GM23338 (cell line): ENCODE data around the gene TNIP2. TPM values are rescaled to one million over a fixed set of nuclear protein-coding genes. Genes with fewer than 3 reads are reported as not detected.

Experiments
- CREB1 ChIP-seq: fragments of 250-450 bp; sonication (Bioruptor Pico); IDR thresholded peaks from 2 replicates; pipeline ENCODE4 v1.5.0; 2020; ENCODE audit warnings: low read depth, mild to moderate bottlenecking, moderate library complexity
- EZH2 ChIP-seq: fragments of 200-600 bp; sonication (generic); IDR thresholded peaks from one replicate; pipeline ENCODE4 v1.8.0; 2017; ENCODE audit warnings: antibody characterized with exemption, mild to moderate bottlenecking, low read depth; ENCODE audit not compliant: unreplicated experiment
- EZH2phosphoT487 ChIP-seq: fragments of 200-600 bp; sonication (generic); IDR thresholded peaks from one replicate; pipeline ENCODE4 v1.8.1; 2018; ENCODE audit warnings: antibody characterized with exemption; ENCODE audit not compliant: unreplicated experiment
- JUNB ChIP-seq: IDR thresholded peaks from one replicate; pipeline ENCODE4 v1.6.1; 2016; ENCODE audit warnings: antibody characterized with exemption; ENCODE audit not compliant: unreplicated experiment
- NANOG ChIP-seq: IDR thresholded peaks from 2 replicates; pipeline ENCODE4 v1.6.1; 2016; ENCODE audit warnings: antibody characterized with exemption, borderline replicate concordance
- POLR2AphosphoS5 ChIP-seq: IDR thresholded peaks from 2 replicates; pipeline ENCODE4 v1.6.1; 2016; ENCODE audit warnings: antibody characterized with exemption, low read depth
- ZNF114 ChIP-seq: fragments of 250-450 bp; sonication (Bioruptor Pico); IDR thresholded peaks from 2 replicates; pipeline ENCODE4 v1.5.0; 2020; ENCODE audit warnings: mild to moderate bottlenecking, moderate library complexity
- ZNF331 ChIP-seq: fragments of 250-450 bp; sonication (Bioruptor Pico); IDR thresholded peaks from 2 replicates; pipeline ENCODE4 v1.5.0; 2020; ENCODE audit warnings: low read depth, mild to moderate bottlenecking, moderate library complexity
- ZNF462 ChIP-seq: fragments of 250-450 bp; sonication (Bioruptor Pico); IDR thresholded peaks from 2 replicates; pipeline ENCODE4 v1.5.0; 2020; ENCODE audit warnings: mild to moderate bottlenecking, moderate library complexity
- polyA plus RNA-seq: library from polyadenylated mRNA; unstranded; fragments of >200 nt; fragmentation: Nextera tagmentation; extraction: Ambion mirVana; gene quantifications from 2 replicates; pipeline ENCODE4 v1.2.1, GENCODE V29; 2016
- total RNA-seq: library from RNA; depleted of rRNA; stranded (reverse); fragments of >200 nt; shearing (Covaris generic); gene quantifications from 2 replicates; pipeline ENCODE4 v1.2.3, GENCODE V29; 2014
- TF ChIP-seq, protein P1 (sequence below), 2 experiments: fragments of 200-600 bp in 1 of 2; sonication (generic) in 1 of 2; conservative IDR thresholded peaks; 2 replicates each; pipeline versions ENCODE4 v1.5.1 to v1.6.1; 2016 to 2017; ENCODE audit warnings: antibody characterized with exemption in 2 of 2, low read depth in 2 of 2, mild to moderate bottlenecking in 2 of 2, moderate library complexity in 1 of 2

Gene TNIP2
- total and polyA plus RNA-seq, 2 experiments from 2014 or later = 34.8 to 61.4 TPM

- TF ChIP-seq ZNF462 (CRISPR knock-in tag) (no peak), ZNF331 (CRISPR knock-in tag) (no peak), EZH2phosphoT487 (no peak), NANOG (no peak), EZH2 (no peak), ZNF114 (CRISPR knock-in tag) (no peak), POLR2AphosphoS5 (no peak), JUNB (no peak), CREB1 (CRISPR knock-in tag) (no peak)
- TF ChIP-seq, protein P1, sequence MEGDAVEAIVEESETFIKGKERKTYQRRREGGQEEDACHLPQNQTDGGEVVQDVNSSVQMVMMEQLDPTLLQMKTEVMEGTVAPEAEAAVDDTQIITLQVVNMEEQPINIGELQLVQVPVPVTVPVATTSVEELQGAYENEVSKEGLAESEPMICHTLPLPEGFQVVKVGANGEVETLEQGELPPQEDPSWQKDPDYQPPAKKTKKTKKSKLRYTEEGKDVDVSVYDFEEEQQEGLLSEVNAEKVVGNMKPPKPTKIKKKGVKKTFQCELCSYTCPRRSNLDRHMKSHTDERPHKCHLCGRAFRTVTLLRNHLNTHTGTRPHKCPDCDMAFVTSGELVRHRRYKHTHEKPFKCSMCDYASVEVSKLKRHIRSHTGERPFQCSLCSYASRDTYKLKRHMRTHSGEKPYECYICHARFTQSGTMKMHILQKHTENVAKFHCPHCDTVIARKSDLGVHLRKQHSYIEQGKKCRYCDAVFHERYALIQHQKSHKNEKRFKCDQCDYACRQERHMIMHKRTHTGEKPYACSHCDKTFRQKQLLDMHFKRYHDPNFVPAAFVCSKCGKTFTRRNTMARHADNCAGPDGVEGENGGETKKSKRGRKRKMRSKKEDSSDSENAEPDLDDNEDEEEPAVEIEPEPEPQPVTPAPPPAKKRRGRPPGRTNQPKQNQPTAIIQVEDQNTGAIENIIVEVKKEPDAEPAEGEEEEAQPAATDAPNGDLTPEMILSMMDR (conservative IDR thresholded peaks at IDR 0.05; ENCODE audit: low read depth in 2 of 2) = no peak
Observed at GRCh38 chr4:2804973-2805501, 48.9 kb upstream of the TNIP2 start (continued).
